Tongue (tissue), 2 donors: ENCODE results near the gene DCP2. TPM values are rescaled to one million over a fixed set of nuclear protein-coding genes. Genes with fewer than 3 reads are reported as not detected.
A peak's percentile ranks its signal among the peaks of the same experiment; 100 is the strongest.
"Not testable (repeated sequence)": the region's sequence is repeated elsewhere in the genome, so short reads cannot be mapped to it uniquely, and the experiment has no call there.

Experiments
- DNase-seq: peaks from one replicate; pipeline ENCODE4 v3.0.0-alpha.2; 2015
- total RNA-seq: library from RNA; depleted of rRNA; stranded (reverse); fragments of >200 nt; gene quantifications from one replicate; pipeline ENCODE4 v1.2.3, GENCODE V29; 2014

The DCP2 gene
- 69.3 TPM for total RNA-seq

DNA sequence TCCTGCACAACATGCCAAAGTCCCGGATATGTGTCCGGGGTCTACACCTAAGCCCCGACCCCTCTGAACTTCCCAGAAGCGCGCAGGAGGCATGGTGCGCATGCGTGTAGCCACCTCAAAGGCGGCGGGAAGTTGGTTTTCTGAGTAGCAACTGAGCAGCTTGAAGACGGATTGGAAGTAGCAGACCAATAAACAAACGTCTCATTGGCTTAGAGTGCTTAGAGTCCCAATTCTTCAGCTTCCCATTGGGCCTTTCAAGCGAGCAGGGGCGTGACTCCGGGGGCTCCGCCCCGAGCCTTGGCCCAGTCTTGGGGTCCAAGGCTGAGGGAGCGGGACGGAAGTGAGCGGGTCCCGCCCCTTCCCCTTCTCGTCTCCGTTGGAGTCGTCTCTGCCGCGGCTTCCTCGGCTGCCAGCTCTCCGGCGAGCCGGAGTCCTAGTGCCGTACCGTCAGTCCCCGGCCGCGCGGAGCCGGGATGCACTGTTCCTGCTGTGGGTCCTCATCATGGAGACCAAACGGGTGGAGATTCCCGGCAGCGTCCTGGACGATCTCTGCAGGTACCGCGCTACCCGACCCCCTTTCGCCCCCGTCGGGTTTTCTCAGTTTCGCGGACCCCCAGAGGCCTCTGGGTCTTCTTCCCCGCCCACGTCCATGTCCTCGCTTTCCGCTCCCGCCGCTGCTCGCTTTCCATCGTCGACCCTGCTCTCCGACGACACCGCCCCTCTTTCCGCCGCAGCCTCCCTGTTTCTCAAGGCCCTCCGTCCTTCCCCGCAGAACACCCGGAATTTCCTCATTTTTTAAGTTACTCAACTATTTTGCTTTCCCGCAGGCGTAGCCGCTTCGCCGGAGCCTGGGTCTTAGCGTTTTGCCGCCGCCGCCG lies at the start of gene DCP2:
TSS of gene DCP2 (plus strand) at position 367 of the 878 bp plus-strand sequence. CDS start at position 503, 136 bp downstream.
- peak; percentile 99 for DNase-seq

DNA sequence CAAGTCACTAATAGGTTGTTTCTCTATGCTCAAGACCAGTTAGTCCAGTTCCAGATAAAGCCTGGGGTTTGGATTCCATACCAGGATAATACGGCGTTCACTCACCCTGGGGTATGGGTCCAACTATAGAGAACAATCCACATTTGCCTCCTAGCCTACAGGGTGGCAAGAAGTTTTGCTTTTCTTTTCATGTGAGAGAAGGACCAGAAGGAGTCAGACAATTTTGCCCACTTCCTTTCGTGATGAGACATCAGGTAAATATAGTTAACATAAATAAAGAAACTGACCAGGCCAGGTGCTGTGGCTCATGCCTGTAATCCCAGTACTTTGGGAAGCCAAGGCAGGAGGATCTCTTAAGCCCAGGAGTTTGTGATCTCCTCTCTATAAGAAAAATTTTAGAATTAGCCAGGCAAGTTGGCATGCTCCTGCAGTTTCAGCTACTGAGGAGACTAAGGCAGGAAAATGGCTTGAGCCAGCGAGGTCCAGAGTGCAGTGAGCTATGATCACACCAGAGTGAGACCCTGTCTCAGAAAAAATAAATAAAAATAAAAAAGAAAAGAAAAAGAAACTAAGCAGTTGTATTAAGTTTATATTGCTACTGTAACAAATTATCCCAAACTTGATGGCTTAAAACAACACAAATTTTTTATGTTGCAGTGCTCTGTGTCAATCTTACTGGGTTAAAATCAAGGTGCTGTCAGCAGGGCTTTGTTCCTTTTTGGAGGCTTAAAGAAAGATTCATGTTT lies 47.1 kb upstream of the DCP2 start:
- no peak for DNase-seq

DNA sequence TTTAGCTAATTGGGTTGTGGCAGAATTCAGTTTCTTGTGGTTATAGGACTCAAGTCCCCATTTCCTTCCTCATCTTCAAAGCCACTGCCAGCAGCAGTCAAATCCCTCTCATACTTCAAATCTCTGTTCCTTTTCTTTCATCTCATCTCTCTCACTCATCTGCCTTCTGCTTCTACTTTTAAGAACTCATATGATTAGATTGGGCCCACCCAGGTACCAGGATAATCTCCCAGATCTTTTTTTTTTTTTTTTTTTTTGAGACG lies 46.6 kb upstream of the DCP2 start:
- DNase-seq = no peak

DNA sequence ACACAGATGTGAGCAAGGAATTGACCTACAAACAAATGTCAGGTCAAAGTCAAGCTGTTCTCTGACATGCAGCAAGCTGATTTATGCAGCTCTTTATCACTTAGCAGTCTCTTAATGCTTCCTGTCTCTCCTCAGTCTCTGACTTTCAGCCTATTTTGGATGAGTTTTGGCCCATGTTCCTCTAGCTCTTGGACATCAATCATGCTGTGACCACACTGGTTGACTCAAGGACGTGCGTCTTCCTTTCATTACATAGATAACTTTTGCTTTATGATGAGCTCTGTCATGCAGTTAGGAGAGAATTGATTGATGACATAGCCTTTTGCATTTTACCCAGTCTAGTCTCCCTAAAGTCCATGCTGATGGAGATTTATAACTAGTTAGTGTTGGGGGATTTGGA lies 45.1 kb upstream of the DCP2 start:
- DNase-seq = no peak

DNA sequence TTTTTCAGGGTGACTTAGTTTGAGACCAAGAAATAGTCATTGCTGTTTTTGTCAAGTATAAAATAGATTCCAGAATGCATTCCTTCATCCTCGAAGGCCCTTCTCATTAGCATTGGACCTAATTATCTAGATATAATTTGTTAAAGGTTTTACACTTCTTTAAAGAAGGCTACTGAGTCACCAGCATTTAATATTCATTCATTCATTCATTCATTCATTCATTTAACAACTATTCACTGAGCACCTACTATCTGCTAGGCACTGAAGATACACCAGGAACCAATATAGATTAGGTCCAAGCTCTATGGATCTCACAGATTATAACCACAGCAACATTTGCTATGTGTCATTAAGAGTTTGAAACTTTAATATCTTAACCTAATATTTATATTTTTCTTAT lies 43.5 kb upstream of the DCP2 start:
- no peak for DNase-seq

DNA sequence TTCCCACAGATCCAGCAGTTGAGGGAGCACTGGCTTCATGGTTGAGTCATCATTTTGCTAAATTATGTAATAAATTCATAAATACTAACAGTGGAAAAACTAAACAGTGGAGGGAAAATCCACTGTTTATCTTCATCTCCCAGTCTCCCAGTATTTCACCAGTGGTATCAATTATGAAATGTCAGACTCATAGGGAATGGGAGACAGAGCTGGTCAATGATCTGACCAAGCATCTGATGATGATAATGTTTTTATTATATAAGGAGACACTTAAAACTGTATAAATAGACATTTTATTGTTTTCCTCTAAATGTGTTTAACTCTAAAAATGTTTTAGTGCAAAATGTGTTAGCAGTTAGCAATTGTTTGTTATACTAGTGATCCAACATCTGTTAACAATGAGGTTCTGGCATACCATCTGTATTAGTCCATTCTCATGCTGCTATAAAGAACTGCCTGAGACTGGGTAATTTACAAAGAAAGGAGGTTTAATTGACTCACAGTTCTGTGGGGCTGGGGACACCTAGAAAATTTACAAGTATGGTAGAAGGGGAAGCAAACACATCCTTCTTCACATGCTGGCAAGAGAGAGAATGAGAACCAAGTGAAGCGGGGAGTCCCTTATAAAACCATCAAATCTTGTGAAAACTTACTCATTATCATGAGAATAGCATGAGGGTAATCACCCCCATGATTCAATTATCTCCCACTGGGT lies 42.8 kb upstream of the DCP2 start:
- DNase-seq = no peak

DNA sequence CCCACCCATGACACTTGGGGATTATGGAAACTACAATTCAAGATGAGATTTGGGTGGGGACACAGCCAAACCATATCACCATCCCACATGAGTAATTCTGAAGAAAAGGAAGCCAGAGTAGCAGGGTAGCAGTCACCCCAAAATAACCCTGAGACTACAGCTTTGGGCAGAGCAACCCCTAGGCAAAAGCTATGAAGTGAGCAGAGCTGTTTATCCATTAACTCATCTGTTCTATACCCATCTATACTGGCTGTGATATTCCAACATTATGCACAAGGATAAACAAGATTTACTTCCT lies 42.3 kb upstream of the DCP2 start:
- no peak for DNase-seq

DNA sequence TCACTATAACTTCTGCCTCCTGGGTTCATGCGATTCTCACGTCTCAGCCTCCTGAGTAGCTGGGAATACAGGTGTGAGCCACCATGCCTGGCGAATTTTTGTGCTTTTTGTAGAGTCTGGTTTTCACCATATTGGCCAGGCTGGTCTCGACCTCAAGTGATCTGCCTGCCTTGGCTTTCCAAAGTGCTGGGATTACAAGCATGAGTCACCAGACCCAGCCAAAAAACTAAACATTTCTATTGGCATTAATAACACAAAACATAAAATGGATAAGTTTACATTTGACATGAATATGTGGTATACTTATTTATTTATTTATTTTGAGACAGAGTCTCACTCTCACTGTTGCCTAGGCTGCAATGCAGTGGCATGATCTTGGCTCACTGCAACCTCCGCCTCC lies 40.9 kb upstream of the DCP2 start:
- no peak for DNase-seq

DNA sequence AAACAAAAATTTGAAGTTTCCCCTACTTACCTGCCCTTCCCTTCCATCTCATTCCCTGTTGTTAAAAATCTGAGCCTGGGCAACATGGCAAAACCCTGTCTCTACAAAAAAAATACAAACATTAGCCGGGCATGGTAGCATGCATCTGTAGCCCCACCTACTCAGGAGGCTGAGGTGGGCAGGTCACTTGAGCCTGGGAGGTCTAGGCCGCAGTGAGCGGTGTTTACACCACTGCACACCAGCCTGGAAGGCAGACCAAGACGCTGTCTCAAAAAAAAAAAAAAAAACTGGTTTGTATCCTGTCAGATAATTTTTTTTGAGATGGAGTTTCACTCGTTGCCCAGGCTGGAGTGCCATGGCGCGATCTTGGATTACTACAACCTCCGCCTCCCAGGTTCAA lies 38.3 kb upstream of the DCP2 start:
- no peak for DNase-seq

DNA sequence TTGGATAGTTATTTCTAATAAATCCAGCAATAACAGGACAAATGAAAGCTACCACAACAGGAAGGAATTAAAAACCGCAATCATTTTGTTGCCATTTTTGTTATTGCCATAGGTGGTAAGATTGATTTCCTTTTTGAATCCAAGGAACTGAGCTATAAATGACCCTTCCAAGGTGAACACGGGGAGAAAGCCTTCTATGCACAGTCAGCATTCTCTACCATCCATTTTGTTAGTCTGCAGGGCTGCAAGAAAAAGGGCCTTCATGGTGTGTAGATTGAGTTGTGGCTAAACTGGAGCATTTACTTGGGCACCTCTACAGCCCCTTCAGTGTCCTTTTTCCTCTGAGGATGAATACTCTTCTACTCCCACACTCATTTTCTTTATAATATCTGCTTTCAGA lies 35.9 kb upstream of the DCP2 start:
- no peak for DNase-seq

DNA sequence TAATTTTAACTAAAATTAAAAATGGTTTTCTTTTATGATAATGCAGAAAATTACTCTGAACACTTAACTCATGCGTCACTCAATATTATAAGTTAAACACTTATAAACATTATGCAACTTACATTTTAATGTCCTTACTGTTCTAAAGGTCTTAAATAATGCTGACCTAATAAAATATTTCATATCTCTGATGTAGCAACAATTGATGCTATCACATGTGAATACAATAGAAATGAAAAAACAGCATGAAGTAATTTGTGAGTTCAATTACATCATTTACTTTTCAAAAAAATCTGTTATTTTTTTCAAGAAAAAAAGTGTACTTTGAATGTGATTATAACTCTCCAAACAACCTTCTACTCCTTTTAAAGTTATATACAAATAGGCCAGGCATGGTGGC lies 28.1 kb upstream of the DCP2 start:
- DNase-seq = no peak

DNA sequence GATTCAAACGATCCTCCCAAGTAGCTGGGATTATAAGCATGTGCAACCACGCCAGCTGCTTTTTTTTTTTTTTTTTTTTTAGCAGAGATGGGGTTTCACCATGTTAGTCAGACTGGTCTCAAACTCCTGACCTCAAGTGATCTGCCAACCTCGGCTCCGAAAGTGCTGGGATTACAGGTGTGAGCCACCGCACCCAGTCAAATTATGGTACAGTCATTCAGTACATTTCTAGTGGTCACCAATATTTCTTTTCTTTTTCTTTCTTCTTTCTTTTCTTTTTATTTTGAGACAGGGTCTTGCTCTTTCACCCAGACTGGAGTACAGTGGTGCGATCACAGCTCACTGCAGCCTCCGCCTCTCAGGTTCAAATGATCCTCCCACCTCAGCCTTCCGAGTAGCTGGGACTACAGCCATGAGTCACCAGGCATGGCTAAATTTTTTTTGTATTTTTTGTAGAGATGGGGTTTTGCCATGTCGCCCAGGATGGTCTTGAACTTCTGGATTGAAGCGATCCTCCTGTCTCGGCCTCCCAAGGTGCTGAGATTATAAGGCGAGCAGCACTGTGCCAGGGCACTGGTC lies 25.4 kb upstream of the DCP2 start:
- DNase-seq = no peak

DNA sequence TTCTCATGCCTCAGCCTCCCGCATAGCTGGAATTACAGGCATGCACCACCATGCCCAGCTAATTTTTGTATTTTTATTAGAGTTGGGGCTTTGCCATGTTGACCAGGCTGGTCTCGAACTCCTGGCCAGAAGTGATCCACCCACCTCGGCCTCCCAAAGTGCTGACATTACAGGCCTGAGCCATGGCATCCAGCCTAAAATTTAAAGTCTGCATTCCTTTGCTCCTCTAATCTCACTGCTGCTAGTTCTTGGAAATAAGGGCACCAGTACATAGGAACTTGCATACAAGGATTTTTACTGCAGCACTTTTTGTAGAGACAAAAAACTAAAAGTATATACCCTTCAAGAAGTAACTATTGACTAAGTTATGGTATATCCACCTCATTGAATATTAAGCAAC lies 20.0 kb upstream of the DCP2 start:
- no peak for DNase-seq

DNA sequence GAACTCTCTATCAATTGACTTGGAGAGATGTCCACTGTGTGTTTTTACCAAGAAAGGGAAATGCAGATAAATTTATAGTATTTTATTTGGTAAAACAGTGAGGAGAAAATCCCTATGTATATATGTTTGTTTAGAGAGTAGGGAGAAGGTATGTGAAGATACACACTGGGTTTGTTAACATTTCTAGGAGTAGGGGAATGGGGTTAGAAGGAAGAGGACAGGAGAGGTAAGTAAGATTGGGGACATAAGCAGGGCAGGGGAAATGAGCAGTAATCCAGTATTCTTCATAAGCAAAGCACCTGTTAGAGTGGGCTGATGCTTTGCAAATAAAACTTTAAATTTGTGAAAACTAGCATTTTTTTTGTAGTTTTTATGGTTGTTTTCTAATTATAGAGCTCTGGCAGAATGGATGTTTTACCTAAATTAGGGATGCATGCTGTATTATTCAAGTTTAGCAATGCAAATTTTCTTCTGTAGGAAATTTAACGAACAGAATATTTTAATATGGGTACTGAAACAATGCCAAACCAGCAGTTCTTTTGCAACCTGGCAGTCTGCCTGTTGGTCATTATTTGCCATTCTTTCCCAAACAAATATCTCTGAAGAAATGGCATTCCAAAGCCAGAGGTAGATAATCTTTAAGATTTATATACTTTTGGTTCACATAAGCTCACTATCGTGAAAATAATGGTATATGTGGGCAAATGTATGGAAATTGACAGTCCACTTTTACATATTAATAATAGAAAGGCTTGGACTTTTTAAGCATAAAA lies 19.4 kb upstream of the DCP2 start:
- no peak for DNase-seq

DNA sequence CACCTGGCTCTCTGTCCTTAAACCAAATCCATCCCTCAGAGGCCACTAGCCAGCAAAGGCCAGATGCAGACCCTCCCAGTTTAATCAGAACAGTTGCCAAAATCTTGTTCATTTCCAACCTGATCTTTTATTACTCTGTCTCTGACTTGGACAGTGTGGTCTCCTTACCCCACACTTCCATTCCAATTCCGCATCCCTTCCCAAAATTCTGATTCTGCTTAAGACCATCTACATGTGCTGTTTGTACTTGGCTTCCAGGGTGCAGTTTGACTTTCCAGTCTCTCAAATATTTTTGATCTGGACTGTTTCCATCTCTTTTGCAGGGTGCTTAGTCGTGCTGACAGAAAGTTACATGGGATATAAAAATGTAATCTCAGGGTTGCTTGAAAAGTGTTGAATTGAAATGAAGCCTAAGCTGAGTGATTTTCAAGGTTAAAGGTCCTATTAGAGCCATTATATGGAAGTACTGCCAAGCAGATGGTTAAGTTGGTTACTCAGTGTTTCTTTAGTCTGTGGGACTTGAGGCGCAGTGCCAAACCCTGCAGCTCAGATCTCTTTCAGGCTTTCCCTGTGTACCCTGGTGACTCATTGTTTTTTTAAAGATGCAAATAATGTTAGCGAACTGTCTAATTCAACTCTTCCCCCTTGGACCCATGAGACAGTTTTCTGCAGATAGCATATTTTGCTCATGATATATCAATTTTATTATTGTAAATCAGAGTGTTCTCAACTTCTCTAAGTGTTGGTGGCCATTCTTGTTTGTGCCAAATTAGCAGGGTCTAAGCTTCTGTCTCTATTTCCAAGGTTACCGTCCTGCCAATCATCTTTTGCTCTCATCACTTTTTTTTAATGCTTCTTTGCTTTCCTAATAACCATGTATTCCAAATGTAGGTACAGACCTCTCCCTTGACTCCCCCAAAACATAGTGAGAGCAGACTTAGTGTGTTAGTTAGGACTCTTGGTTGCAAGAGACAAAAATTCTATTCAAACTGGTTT lies 18.2 kb upstream of the DCP2 start:
- peak; percentile 88 for DNase-seq

DNA sequence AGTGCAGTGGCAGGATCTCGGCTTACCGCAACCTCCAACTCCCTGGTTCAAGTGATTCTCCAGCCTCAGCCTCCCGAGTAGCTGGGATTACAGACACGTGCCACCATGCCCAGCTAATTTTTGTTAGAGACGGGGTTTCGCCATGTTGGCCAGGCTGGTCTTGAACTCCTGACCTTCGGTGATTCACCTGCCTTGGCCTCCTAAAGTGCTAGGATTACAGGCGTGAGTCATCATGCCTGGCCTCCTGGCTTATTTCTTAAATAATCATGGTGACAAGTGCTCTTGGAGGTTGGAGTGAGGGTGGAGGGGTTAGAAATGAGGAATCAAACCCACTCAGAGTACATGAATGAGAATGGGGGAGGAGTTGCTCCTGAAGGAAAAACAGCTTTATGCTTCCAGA lies 16.7 kb upstream of the DCP2 start:
- not testable (repeated sequence) for DNase-seq

DNA sequence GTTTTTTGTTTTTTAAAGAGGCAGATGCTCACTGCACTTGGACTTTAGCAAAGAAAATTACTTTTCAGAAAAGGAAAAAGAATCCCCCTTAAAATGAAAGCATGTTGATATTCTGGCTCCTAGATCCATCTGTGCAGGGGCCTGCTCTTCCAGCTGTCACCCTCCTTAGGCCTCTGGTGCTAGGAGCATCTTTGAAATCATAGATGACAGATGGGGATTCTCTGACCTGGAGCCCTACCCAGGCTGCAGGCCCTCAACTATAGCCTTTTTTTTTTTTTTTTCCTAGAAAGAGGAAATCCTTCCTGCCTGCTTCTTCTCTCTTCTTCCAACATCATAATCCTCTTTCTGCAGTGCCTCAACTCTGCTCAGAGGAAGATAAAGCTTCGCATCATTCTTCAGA lies 16.3 kb upstream of the DCP2 start:
- peak; percentile 43 for DNase-seq

DNA sequence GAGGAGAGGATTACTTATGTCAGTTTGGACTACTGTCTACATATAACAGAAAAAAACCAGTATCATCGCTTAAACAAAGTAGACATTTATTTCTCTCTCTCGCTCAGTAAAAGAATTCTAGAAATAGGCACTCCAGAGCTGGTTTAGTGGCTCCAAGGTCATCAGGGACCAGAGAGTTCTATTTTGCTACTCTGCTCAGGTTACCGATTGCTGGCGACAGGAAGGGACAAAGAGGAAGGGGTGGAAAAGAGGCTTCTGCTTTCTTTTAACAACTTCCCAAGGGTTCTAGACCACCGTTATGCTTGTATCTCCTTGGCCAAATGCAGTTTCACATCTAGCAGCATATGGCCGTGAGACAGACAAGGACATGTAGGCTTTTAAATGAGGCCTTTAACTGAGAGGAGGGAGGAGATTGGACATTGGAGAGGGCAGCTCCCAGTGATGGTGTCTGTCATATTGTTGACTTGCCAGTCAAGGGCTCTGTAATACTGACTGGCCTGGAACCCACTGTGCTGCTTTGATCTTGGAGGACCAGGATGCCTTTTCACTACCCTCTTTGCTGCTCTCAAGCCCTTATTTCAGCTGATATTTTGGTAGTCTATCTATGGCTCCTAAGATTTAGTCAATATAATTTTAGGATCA lies 15.6 kb upstream of the DCP2 start:
- DNase-seq = no peak

DNA sequence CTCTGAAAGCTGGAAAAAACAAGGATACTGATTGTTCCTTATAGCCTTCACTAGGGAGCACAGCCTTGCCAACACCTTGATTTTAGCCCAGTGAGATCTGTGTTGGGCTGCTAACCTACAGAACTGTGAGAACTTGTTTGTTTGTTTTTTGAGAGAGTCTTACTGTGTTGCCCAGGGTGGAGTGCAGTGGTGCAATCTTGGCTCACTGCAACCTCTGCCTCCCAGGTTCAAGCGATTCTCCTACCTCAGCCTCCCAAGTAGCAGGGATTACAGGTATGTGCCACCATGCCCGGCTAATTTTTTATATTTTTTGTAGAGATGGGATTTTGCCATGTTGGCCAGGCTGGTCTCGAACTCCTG lies 13.2 kb upstream of the DCP2 start:
- not testable (repeated sequence) for DNase-seq

DNA sequence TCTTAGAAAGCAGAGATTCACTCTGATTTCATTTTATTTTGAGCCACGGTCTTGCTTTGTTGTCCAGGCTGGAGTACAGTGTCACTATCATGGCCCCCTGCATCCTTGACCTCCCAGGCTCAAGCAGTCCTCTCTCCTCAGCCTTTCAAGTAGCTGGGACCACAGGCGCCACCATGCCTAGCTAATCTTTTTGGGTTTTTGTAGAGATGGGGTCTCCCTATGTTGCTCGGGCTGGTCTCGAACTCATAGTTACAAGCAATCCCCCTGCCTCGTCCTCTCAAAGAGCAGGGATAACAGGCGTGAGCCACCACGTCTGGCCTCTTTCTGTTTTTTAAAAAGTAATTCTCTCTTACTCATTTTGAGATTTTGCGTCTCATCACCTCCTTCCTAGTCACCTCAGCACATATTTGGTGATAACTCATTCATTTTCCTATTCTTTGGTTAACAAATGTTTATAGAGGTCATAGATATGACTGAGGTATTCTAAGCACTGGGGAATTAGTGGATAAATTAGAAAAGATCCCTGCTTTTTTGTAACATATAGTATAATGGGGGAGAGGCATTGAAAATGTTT lies 10.8 kb upstream of the DCP2 start:
- DNase-seq = no peak
